ENCODE measurements around the gene PIGK. TPM values are rescaled to one million over a fixed set of nuclear protein-coding genes. Genes with fewer than 3 reads are reported as not detected.

Gene PIGK
- total RNA-seq, 1 experiment from 2014 or later = 22.9 TPM

DNA sequence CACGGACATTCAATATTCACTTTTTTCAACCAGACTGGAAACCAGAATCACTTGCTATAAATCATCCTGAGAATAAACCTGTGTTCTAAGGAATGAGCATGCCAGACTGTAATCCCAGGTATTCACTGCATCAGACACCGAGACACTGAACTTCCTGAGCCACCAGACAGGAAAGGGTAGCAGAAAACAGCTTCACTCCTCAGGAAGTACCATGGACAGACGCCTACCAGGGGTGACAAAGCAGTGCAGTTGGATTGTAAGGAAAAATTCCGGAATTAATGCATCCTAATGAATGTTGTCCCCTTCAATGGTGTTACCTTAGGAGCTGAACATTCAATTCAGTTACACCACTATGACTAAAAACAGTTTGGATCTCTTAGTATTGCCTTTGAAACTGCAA, 156.1 kb downstream of the PIGK start:
- TF ChIP-seq, protein P1, sequence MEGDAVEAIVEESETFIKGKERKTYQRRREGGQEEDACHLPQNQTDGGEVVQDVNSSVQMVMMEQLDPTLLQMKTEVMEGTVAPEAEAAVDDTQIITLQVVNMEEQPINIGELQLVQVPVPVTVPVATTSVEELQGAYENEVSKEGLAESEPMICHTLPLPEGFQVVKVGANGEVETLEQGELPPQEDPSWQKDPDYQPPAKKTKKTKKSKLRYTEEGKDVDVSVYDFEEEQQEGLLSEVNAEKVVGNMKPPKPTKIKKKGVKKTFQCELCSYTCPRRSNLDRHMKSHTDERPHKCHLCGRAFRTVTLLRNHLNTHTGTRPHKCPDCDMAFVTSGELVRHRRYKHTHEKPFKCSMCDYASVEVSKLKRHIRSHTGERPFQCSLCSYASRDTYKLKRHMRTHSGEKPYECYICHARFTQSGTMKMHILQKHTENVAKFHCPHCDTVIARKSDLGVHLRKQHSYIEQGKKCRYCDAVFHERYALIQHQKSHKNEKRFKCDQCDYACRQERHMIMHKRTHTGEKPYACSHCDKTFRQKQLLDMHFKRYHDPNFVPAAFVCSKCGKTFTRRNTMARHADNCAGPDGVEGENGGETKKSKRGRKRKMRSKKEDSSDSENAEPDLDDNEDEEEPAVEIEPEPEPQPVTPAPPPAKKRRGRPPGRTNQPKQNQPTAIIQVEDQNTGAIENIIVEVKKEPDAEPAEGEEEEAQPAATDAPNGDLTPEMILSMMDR (IDR thresholded peaks at IDR 0.05; ENCODE audit: unreplicated experiment) = no peak
- no peak for DNase-seq (ENCODE audit: unreplicated experiment)
- Mint-ChIP-seq H3K9me3 (ENCODE audit: unreplicated experiment) (no peaks in the 10 kb centered on the region), H3K27me3 (ENCODE audit: insufficient read depth, unreplicated experiment) (no peaks in the 10 kb centered on the region), H3K4me1 (ENCODE audit: insufficient read depth, unreplicated experiment) (no peaks in the 10 kb centered on the region), H3K4me3 (ENCODE audit: unreplicated experiment) (no peak overlapping the region), H3K27ac (ENCODE audit: low read depth, unreplicated experiment) (no peak overlapping the region), H3K36me3 (ENCODE audit: insufficient read depth, unreplicated experiment) (no peaks in the 10 kb centered on the region)
- ChIA-PET CTCF (interaction anchor here (0.7 kb wide), 1 partner anchor 223 kb away, joined by 3 read pairs; no protein-coding TSS in a partner anchor), POLR2A (no interaction called here)
- intact Hi-C loops (cut with micrococcal nuclease) = no loop called here
- BruUV-seq (replicated peaks) = no TSS peak

DNA sequence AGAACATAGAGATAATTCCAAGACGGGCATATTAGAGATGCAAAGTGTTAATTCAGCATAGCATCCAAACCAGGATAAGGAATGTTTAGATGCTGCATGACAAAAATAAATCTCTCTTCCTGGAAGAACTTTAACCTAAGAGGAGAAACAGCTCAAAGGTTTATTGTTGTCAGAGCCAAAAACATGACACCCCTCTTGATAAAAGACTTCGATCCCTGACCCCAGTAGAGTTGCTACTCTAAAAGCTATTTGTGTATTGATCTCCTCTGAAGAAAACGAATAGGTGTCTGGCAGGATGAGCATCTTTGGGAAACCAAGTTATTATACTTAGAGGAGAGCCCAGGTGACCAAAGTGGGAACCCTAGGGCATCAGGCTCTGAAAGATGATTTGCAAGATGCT, 158.1 kb downstream of the PIGK start:
- H3K27ac Mint-ChIP-seq (ENCODE audit: low read depth, unreplicated experiment) = no peak overlapping the region

DNA sequence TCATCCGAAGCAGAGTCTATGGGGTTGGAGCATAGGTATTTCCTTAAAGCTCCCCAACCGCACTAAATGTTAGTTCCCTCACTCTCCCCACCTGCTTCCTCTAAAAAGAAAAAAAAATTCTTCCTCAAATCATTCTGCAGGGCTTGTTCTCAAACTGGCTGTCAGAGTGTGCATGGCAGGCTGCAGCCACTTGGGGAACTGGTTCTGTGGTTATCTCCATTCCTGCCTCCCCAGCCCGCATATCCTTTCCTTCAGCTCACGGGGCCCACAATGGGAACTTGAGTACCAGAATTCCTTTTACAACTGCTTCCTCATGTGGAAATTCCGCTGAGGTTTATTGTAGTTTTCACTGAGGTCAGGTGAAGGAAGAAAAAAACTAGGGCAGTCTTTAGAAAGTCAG, 159.2 kb downstream of the PIGK start:
- intact Hi-C loops (cut with micrococcal nuclease) = no loop called here
- H3K9me3 Mint-ChIP-seq (ENCODE audit: unreplicated experiment) = no peaks in the 10 kb centered on the region
- H3K36me3 Mint-ChIP-seq (ENCODE audit: insufficient read depth, unreplicated experiment) = no peaks in the 10 kb centered on the region
- H3K27me3 Mint-ChIP-seq (ENCODE audit: insufficient read depth, unreplicated experiment) = no peaks in the 10 kb centered on the region
- CTCF ChIA-PET = interaction anchor here (0.7 kb wide), 1 partner anchor 44 kb away, joined by 3 read pairs; no protein-coding TSS in a partner anchor
- BruUV-seq (replicated peaks) = no TSS peak
- POLR2A ChIA-PET = no interaction called here
- peaks cover 21% of the 10 kb centered on the region for H3K4me1 Mint-ChIP-seq (ENCODE audit: insufficient read depth, unreplicated experiment)
- TF ChIP-seq, protein P1 (IDR thresholded peaks at IDR 0.05; ENCODE audit: unreplicated experiment) = no peak
- H3K4me3 Mint-ChIP-seq (ENCODE audit: unreplicated experiment) = no peak overlapping the region
- H3K27ac Mint-ChIP-seq (ENCODE audit: low read depth, unreplicated experiment) = no peak overlapping the region
- DNase-seq (ENCODE audit: unreplicated experiment) = no peak

More for the DNA sequence above, 158.1 kb downstream of the PIGK start:
- no TSS peak for BruUV-seq (replicated peaks)
- intact Hi-C loops (cut with micrococcal nuclease) = no loop called here
- Mint-ChIP-seq H3K27me3 (ENCODE audit: insufficient read depth, unreplicated experiment) (no peaks in the 10 kb centered on the region), H3K9me3 (ENCODE audit: unreplicated experiment) (no peaks in the 10 kb centered on the region), H3K4me1 (ENCODE audit: insufficient read depth, unreplicated experiment) (peaks cover 12% of the 10 kb centered on the region), H3K36me3 (ENCODE audit: insufficient read depth, unreplicated experiment) (no peaks in the 10 kb centered on the region), H3K4me3 (ENCODE audit: unreplicated experiment) (no peak overlapping the region)
- TF ChIP-seq, protein P1 (IDR thresholded peaks at IDR 0.05; ENCODE audit: unreplicated experiment) = no peak
- CTCF ChIA-PET = interaction anchor here (0.7 to 1.7 kb wide), 2 partner anchors 65 to 725 kb away, joined by 3 to 6 read pairs; no protein-coding TSS in a partner anchor
- POLR2A ChIA-PET = interaction anchor here (0.6 kb wide), 1 partner anchor 45 kb away, joined by 4 read pairs; no protein-coding TSS in a partner anchor
- DNase-seq (ENCODE audit: unreplicated experiment) = no peak

DNA sequence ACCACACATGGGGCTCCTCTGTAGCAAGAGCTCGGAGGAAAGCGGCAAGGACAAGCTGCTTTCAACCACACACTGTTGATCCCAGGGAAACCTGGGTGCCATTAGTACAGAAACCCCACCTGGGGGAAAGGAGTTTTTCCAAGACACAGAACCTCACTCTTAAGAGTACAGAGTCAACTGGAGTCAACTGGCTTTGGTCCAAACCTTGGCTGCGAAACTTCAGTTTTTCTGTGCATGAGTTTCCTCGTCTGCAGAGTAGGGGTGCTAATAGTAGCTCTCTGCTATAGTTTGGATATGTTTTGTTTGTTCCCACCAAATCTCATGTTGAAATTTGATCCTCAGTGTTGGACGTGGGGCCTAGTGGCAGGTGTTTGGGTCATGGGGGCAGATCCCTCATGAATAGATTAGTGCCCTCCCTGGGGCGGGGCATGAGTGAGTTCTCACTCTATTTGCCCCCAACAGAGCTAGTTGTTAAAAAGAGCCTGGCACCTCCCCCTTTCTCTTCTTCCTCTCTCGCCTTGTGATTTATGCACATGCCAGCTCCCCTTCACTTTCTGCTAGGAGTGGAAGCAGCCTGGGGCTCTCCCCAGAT, 161.1 kb downstream of the PIGK start:
- no peak overlapping the region for H3K4me3 Mint-ChIP-seq (ENCODE audit: unreplicated experiment)
- POLR2A ChIA-PET = no interaction called here
- intact Hi-C loops (cut with micrococcal nuclease) = no loop called here
- H3K27me3 Mint-ChIP-seq (ENCODE audit: insufficient read depth, unreplicated experiment) = no peaks in the 10 kb centered on the region
- H3K9me3 Mint-ChIP-seq (ENCODE audit: unreplicated experiment) = no peaks in the 10 kb centered on the region
- BruUV-seq (replicated peaks) = no TSS peak
- CTCF ChIA-PET = interaction anchor here (0.6 to 1.2 kb wide), 2 partner anchors 12 to 136 kb away, joined by 3 to 4 read pairs; no protein-coding TSS in a partner anchor
- H3K27ac Mint-ChIP-seq (ENCODE audit: low read depth, unreplicated experiment) = no peak overlapping the region
- no peak for DNase-seq (ENCODE audit: unreplicated experiment)
- H3K36me3 Mint-ChIP-seq (ENCODE audit: insufficient read depth, unreplicated experiment) = no peaks in the 10 kb centered on the region
- peaks cover 21% of the 10 kb centered on the region for H3K4me1 Mint-ChIP-seq (ENCODE audit: insufficient read depth, unreplicated experiment)
- TF ChIP-seq, protein P1 (IDR thresholded peaks at IDR 0.05; ENCODE audit: unreplicated experiment) = no peak

Data from MCF 10A (cell line).